Chondrocyte (in vitro differentiated cells): ENCODE results near the gene PFKFB3. TPM values are rescaled to one million over a fixed set of nuclear protein-coding genes. Genes with fewer than 3 reads are reported as not detected.
"Not testable (repeated sequence)": the region's sequence is repeated elsewhere in the genome, so short reads cannot be mapped to it uniquely, and the experiment has no call there.

ENCODE experiments used
- DNase-seq: peaks from one replicate; pipeline ENCODE4 v3.0.0; 2021; ENCODE audit warnings: mixed read lengths, low spot score
- H3K27ac Mint-ChIP-seq: one replicate; pipeline ENCODE4 v1.8.0; 2021; ENCODE audit warnings: mild to moderate bottlenecking, moderate library complexity, mixed read lengths; ENCODE audit not compliant: unreplicated experiment
- H3K27me3 Mint-ChIP-seq: 2 replicates; pipeline ENCODE4 v1.8.0; 2021; ENCODE audit warnings: low read depth, mixed read lengths
- H3K36me3 Mint-ChIP-seq: 2 replicates; pipeline ENCODE4 v1.8.0; 2021; ENCODE audit warnings: low read depth, mixed read lengths
- H3K4me1 Mint-ChIP-seq: 2 replicates; pipeline ENCODE4 v1.8.0; 2021; ENCODE audit warnings: low read depth, mild to moderate bottlenecking, mixed read lengths
- H3K4me3 Mint-ChIP-seq: one replicate; pipeline ENCODE4 v1.8.0; 2021; ENCODE audit warnings: mild to moderate bottlenecking, moderate library complexity, mixed read lengths; ENCODE audit not compliant: unreplicated experiment
- H3K9me3 Mint-ChIP-seq: 2 replicates; pipeline ENCODE4 v1.8.0; 2021; ENCODE audit warnings: low read depth, mixed read lengths
- CTCF ChIP-seq: fragments of 200-600 bp; sonication (generic); IDR thresholded peaks from 2 replicates; pipeline ENCODE4 v1.5.0; 2021; ENCODE audit warnings: antibody characterized with exemption, mild to moderate bottlenecking, moderate library complexity
- total RNA-seq: library from RNA; stranded (reverse); gene quantifications from 3 replicates; pipeline ENCODE4 v1.2.1, GENCODE V29; 2021

Gene PFKFB3
- total RNA-seq, 1 donor from 2014 or later, result 46.5 TPM

- Mint-ChIP-seq H3K4me3 (no peak overlapping the region), H3K4me1 (peaks cover 25% of the 10 kb centered on the region), H3K27ac (no peak overlapping the region), H3K27me3 (no peaks in the 10 kb centered on the region), H3K36me3 (peaks cover 40% of the 10 kb centered on the region), H3K9me3 (no peaks in the 10 kb centered on the region)
- no peak for TF ChIP-seq CTCF
- DNase-seq, result peak; percentile 63
Measured at GRCh38 chr10:6232846-6233724, 30.4 kb downstream of the PFKFB3 start.

GRCh38 chr10:6233725-6234277, 31.1 kb downstream of the PFKFB3 start:
- H3K4me3 Mint-ChIP-seq, result no peak overlapping the region
- peak; percentile 40 for DNase-seq
- no peak overlapping the region for H3K27ac Mint-ChIP-seq
- H3K9me3 Mint-ChIP-seq, result no peaks in the 10 kb centered on the region
- H3K27me3 Mint-ChIP-seq, result no peaks in the 10 kb centered on the region
- H3K36me3 Mint-ChIP-seq, result peaks cover 38% of the 10 kb centered on the region
- H3K4me1 Mint-ChIP-seq, result peaks cover 21% of the 10 kb centered on the region
- no peak for TF ChIP-seq CTCF

- Mint-ChIP-seq H3K27me3 (no peaks in the 10 kb centered on the region), H3K27ac (no peak overlapping the region), H3K4me1 (peaks cover 25% of the 10 kb centered on the region), H3K4me3 (no peak overlapping the region), H3K9me3 (no peaks in the 10 kb centered on the region), H3K36me3 (peaks cover 38% of the 10 kb centered on the region)
- TF ChIP-seq CTCF, result no peak
- peak; percentile 79 for DNase-seq
Measured at GRCh38 chr10:6234371-6234770, 31.6 kb downstream of the PFKFB3 start.

- DNase-seq, result peak; percentile 77
- Mint-ChIP-seq H3K36me3 (peaks cover 30% of the 10 kb centered on the region), H3K4me3 (no peak overlapping the region), H3K9me3 (no peaks in the 10 kb centered on the region), H3K27me3 (no peaks in the 10 kb centered on the region), H3K27ac (peak overlapping the region; percentile 62), H3K4me1 (peaks cover 44% of the 10 kb centered on the region)
- no peak for TF ChIP-seq CTCF
Measured at GRCh38 chr10:6236349-6237198, 33.8 kb downstream of the PFKFB3 start.

GRCh38 chr10:6237199-6237530, 34.4 kb downstream of the PFKFB3 start:
- Mint-ChIP-seq H3K27ac (no peak overlapping the region), H3K4me3 (no peak overlapping the region), H3K4me1 (peaks cover 49% of the 10 kb centered on the region), H3K36me3 (peaks cover 28% of the 10 kb centered on the region), H3K9me3 (no peaks in the 10 kb centered on the region), H3K27me3 (no peaks in the 10 kb centered on the region)
- DNase-seq, result no peak
- no peak for TF ChIP-seq CTCF

- peak overlapping the region; percentile 73 for H3K27ac Mint-ChIP-seq
Measured at GRCh38 chr10:6238587-6239212, 36.0 kb downstream of the PFKFB3 start.

More at GRCh38 chr10:6238587-6239212, 36.0 kb downstream of the PFKFB3 start:
- not testable (repeated sequence) for H3K9me3 Mint-ChIP-seq, DNase-seq, H3K27me3 Mint-ChIP-seq, H3K4me3 Mint-ChIP-seq
- peaks cover 51% of the 10 kb centered on the region for H3K4me1 Mint-ChIP-seq
- H3K36me3 Mint-ChIP-seq, result peaks cover 19% of the 10 kb centered on the region
